NCI-H1694 treated with DMSO at 0.1 percent for 48 hours (cell line): Measurements from ENCODE around the gene CLINT1.

Experiments used
- DNase-seq: peaks from one replicate; lab custom pipeline; 2025; lab: John Stamatoyannopoulos, UW

Gene CLINT1

DNA sequence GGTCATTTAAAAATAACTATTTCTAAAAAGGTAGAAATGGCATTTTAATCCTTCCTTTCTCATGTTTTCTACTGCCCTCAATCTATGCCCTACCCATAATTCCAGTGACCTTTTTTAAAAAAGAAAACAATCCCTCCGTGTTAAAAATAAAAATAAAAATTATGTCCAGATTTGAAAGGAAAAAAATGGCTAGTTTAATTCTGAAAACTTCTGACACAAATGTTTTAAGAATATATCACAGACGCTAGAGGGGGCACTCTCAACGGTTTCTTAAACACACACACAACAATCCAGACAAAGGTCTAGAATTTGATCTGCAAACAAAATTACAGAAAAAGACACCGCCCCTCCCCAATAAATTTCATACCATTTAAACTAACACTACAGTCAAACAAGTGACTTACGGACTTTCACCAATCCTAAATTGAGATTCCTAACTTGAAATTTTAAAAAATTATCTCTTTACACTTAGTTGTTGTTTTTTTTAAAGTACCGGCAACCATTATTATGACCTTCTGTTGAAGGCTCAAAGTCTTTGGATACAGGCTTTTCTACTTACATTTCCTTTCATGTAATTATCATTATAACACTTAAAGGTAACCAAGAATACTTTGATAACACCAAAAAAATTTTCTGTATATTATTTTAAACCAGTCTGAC, 38.2 kb downstream of the CLINT1 start:
- DNase-seq, result peak; percentile 5

DNA sequence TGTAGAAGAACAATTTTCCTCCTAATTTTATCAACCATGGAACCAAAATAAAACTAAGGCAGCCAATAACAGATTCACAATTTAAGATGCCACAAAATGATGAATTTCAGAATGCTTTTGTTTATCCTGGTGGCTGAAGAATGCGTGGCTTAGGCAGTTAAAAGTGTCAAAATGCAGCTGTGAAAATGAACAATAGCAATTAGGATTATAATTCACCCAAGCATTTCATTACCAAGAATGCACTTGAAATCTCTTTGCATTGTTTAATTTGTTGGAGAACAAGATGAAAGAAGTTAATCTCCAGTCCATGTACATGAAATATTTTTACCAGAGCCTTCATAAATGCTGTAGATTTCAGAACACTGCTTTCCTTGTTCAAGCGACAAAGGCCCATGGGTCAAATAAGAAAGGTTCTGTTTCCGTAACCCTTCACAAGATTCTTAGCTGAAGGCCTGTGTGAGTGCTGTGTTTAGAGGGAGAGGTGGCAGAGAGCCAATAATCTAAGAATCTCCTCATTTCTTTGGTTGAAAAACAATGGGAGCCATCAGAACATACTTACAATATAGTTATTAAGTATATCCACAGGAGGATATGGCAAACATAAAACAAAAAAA, 39.3 kb downstream of the CLINT1 start:
- no peak for DNase-seq

DNA sequence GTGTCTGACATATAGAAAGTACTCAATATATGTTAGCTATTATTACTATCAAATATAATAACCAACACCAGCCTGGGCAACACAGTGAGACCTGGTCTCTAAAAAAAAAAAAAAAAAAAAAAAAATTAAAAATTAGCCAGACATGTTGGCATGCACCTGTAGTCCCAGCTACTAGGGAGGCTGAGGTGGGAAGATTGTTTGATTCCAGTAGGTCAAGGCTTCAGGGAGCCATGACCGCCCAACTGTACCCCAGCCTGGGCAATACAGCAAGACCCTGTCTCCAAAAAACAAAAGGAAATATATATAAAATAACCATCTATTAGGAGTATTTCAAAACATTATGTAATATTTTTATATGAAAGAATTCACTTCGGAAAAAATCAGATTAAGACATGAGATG, 40.6 kb downstream of the CLINT1 start:
- DNase-seq, result no peak

DNA sequence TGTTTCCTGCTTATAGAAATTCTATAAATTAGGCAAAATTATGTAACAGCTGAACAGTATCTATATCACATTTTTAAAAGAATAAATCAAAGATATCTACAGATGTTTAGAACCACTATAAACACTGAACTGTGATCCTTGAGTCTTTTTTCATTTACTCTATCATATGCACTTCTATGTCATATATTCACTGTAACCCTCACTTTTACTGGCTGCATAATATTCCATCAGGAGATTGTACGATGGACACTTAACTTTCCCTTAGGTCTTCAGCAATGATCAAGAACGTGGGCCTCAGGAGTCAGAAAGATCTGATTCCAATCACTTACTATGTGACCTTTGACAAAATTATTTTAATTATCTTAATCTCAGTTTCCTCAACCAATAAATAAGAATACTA, 41.0 kb downstream of the CLINT1 start:
- DNase-seq, result no peak

DNA sequence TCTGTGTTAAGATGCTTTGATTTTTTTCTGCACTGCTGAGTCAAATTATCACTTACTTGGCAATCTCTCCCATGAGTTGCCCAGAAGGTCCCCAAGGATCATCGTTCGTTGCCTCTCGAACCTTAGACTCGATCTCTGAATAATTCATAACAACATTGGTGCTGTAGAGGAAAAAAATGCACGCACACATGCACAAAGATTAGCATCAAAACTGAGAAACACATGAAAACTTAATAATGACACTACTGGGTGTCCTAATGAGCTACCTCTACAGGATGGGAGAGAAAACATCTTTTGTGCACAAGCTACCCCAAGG, 41.6 kb downstream of the CLINT1 start:
- no peak for DNase-seq

DNA sequence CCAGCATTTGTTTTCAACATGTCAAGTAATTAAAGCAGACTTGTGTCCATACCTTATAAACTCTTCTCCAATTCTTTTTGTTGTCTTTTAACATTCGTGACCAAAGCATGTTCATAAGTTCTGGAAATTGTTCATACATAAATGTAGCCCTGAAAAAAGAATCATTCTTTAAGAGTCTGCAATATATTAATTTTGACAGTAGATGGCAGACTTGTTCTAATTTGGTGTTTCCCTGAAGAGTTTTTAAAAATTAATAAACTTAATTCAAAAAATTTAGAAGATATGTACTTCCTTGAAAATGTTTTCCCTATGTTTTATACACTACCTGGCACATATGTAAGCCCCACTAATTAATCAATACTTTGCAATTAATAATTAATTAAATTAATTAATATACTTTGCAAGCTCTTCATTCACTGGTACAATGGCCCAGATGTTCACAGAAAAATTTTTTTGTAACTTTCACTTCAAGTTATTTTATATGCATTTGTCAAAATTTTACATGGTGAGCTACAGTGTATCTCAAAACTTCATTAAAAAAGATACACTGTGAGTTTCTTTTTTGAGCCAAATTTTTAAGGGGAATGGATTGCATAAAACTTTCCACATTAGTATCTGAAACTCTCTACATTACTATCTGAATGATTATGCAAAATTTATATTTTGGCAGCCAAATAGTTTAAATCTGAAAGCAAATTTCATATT, 42.1 kb downstream of the CLINT1 start:
- peak; percentile 11 for DNase-seq

DNA sequence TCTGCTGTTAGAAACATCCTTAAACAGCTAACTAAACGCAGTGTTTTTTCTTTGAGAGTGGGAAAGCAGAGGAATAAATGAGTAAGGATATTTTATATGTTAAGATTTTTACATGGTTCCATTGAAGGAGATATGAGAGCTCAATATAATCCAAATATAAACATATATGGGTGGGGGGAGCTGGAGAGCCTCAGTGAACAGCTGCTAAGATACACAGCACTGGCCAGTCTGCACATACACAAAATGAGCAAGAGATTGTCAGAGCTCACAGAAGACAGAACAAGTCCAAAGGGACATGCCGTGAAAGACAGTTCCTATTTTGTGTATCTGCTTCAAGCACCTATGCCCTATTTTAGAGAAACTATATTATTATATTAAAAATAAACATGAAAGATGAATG, 46.9 kb downstream of the CLINT1 start:
- no peak for DNase-seq

DNA sequence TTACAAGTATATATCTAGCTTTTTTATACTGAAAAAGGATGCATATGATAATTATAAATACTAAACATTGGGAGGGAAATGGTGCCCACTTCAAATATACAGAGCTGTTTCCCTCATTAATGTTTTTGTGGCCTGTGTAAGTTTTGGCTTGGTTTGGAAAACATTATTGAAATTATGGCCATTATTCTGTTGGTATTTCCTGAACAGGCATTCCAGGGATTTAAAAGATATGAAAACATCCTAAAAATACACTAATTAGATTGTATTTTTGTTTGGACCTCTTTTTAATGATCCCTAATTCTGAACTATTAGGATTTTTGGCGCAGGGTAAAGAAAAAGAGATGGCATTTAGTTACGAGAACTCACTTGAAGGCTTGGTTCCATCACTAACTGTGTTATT, 50.9 kb downstream of the CLINT1 start:
- no peak for DNase-seq

DNA sequence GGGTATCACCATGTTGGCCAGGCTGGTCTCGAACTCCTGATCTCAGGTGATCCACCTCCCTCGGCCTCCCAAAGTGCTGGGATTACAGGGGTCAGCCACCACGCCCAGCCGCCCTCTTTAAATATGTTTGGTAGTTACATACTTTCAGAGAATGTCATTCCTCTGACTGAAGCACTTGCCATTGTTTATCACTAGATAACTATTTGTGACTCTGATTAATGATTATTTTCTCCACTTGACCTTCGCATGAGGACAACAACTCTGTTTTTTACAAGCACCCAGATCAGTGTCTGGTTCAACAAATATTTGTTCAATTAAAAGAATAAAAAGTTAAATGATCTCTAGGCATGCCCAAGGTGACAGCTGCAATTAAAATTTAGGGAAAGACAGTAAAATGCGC, 56.2 kb downstream of the CLINT1 start:
- no peak for DNase-seq

DNA sequence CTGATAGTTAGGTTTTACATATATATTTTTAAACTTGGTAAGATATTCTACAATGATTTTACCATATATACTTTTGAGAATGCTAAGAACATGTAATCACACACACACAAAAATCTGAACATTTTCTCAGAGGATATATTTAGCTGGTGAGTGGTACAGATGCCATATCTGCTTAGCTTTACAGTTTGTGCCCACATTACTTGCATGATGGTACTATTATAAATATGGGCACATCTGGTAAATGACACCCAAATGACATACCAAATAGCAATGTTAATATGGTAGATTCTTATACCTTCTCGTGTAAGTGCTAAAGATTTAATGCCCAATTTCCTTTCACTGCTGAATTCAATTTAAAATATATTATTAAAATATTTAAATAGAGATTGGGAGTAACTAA, 58.8 kb downstream of the CLINT1 start:
- no peak for DNase-seq

DNA sequence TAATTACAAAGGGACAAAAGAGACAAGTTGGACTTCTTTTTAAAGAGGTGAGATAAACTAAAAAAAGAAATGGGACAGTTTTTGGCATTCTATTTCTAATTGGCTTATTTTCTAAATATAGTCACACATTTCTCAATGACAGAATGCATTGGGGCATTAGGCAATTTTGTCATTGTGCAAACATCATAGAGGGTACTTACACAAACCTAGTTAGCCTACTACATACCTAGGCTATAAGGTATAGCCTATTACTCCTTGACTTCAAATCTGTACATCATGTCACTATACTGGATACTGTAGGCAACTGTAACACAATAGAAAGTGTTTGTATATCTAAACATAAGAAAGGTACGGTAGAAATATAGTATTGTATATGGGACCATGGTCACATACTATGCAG, 59.4 kb downstream of the CLINT1 start:
- DNase-seq, result no peak

DNA sequence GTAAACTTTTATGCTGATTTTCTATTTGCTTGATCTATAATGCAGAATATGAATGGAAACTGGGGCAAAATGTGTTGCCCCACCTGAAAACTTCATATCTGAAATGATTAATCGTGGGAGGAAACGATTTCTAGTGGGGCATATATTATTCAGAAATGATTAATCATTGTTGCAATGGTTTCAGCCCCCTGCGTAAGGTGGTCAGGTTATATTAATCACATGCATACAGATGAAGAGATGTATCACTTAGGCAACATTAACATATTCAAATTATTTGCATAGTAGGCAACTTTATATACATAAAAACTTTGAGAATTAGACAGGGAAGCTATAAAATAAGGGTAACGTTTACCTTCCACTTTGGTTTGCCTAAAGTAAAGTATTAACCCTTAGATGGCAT, 65.6 kb downstream of the CLINT1 start:
- no peak for DNase-seq

DNA sequence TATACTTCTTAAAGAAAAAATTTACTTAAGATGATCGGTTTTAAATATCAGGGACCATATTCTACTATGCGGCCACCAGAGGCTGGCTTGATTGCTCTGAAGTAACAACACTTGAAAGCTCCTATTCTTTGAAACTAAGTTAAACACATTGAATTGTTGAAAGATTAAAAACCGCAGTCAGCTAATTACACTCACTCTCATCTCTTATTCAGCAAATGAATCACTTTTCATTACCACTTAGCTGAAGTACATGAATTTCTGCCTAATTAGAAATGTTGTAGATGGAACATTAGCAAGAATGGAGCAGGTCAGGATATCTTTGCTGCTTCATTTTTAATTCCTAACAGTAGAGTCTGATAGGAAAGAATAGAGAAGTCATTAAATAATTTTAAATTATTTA, 73.1 kb downstream of the CLINT1 start:
- DNase-seq, result no peak

DNA sequence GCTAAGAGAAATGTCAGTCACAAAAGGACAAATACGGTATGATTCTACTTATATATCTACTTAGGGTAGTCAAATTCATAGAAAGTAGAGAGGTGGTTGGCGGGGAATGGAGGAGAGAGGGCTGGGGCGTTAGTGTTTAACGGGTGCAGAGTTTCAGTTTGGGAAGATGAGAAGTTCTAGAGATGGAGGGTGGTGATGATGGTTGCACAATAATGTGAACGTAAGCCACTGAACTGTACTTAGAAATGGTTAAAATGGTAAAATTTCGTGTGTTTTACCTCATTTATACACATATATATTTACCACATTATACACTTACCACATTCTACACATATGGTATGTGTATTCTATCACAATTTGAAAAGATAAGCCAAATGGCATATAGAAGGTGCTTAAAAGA, 79.7 kb downstream of the CLINT1 start:
- no peak for DNase-seq

DNA sequence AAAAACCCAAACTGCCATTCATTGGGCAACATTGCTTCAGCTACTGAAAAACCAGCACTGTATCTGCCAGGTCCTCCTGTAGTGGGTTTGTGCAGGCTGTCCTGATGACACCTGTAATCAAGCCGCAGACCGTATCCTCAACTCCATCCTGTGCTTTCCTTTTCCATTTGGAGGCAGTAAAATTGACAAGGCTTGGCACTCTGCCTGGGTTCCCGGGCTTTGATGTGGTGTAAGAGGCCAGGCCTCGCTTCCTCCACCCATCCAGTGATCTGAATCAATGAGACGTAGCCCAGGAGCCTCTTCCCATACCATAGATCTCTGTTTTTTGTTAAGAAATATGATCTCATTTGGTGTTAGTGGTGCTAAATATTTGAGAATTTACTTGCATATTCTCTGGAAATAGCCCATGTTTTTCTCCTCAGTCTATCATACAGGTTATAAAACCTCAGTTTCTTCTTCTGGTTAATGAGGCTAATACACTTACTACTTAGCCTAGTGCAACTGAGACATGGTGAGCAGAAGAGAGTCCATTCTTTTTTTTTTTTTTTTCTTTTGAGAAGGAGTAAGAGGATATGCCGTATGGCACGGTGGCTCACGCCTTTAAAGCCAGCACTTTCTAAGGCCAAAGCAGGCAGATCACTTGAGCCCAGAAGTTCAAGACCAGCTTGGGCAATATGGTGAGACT, 80.7 kb downstream of the CLINT1 start:
- DNase-seq, result no peak

DNA sequence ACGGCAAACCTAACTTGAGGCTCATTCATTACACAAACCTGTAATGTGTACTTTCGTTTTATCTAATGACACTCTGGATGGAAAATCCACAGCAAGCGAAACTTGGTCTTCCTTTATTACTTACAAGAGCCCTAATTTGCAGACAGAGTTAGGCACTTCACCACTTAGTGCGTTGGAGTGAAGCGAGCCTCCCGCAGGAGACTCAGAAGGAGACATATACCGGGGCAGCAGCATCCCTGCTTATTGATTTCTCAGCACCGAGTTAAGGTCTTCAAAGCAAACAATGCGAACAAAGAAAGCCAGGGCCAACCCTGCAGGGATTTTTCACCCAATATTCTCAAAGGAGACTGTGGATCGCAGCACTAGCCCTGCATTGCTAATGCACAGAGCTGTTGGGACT, 86.8 kb downstream of the CLINT1 start:
- DNase-seq, result no peak

DNA sequence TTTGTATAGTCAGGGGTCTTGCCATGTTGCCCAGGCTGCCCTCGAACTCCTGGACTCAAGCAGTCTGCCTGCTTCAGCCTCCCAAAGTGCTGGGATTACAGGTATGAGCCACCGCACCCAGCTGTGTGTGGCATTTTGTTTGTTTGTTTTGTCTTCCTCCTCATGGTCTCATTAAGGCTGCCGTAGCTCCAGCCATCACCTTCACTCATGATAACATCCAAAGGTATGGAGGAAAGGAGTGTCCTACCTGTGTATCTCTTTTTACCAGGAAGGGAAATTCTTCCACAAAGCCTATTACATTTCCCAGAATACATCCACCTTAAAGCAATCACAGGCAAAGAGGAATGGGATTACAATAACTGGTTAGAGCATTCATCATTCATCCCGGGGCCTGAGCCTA, 88.3 kb downstream of the CLINT1 start:
- no peak for DNase-seq

DNA sequence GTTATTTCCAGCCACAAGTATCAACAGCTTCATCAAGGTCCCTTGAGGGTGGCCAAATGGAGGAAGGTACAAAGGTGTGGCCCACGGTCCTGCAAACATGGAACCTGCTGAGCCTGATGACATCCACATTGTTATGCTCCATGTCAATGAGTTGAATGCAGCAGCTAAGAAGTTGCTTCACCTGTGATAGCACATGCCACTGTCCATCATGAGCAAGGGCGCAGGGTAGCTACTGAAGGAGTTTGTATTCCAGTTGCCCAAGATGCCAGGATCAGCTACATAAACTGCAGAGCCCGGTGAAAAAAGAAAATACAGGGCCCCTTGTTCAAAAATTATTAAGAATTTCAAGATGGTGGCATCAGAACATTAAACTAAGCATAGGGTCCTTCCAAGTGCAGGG, 91.3 kb downstream of the CLINT1 start:
- DNase-seq, result no peak

DNA sequence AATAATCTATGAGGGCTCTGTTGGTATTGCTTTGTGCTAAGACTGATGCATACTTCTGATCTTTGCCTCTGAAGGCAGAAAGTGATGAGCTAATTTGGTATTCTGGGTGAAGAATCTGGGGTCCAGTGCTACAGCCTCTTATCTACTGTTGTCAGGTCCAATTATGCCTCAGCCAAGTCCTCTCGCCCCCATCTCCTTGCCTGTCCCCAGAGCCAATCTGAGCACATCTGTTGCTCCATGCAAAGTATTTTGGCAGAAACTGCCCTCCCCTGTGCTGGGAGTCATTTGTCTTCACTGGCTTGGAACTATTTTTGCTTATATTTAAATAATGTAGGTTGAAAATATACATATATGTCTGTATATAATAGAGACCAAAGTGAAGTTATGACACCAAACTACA, 92.0 kb downstream of the CLINT1 start:
- DNase-seq, result no peak

DNA sequence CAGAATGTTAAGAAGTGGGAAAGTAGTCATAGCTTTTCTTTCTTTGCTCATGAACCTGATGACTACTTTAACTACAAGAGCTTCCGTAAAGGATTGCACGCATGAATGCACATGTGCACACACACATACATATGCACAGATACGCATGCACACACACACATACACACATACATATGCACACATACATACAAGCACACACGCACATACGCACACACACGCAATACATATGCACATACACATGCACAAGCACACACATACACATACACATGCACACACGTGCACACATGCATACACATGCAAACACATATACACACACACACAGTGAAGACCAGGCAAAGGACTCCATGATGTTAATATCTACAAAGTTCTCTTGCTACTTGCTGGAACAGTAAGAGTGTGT, 92.5 kb downstream of the CLINT1 start:
- no peak for DNase-seq

DNA sequence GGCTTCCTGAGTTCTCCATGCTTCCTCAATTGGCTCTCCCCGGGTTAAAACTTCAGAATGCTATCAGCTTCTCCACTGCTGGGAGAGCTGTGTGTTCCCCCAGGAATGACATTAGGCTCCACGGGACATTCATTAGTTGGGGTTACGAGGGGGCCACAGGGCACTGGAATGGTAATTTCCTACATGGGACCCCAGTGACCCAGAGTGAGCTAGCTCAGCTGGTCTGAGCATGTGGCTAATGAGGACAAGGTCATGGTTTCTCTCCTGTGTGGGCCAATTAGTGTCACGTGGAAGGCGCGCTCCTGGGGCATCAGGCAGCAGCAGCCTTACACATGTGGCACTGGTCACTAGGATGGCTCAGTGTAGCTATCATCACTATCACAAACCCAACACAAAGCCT, 94.4 kb downstream of the CLINT1 start:
- DNase-seq, result no peak

DNA sequence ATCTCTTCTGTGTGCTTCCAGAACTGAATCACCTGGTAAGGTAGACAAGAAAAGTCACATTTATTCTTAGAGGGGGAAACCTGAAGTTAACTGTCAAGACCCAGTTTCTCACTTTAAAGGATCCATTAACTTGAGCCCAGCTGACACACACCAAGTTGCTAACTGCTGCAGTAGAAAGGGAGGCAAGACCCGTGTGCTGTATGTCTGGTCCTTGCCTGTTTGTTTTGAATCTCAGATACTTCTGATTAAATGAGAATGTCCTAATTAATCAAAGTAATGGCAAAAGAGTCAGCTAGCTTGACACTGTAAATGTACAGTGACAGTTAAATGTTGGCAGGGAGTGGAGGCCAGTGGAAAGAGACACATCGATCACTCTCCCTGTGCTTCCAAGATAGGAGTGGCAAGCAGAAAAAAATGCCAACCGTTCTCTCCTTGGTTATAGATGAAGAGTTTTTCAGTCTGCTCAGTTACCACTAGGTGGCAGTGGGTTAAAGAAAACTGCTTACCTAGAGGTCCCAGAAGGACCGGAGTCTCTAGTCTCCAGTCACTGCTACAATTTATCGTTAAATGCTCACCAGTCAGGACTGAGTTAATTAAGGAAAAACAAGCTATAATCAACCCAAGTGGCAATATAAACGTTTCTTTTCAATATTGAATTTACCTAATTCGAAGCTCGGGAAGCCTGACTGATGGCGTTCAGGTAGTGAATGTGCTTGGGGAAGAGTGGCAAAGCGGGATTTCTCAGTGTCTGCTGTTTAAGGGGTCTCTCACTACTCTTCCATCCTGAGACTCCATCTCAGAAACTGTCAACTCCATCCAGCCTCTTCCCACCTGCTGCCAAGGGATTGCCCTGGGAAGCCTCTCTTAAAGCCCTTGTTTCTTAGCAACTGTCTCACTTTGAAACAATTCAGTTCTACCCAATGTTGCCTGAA, 97.0 kb downstream of the CLINT1 start:
- DNase-seq, result peak; percentile 65
